Measurements from ENCODE around the gene MOK. TPM values are rescaled to one million over a fixed set of nuclear protein-coding genes. Genes with fewer than 3 reads are reported as not detected.
"Not testable (repeated sequence)": the region's sequence is repeated elsewhere in the genome, so short reads cannot be mapped to it uniquely, and the experiment has no call there.

Gene MOK
- total RNA-seq, 1 experiment from 2014 or later = 2.8 TPM

GRCh38 chr14:102246071-102246470, 58.9 kb downstream of the MOK start:
- Histone ChIP-seq H2AFZ (ENCODE audit: low read length) (no peak overlapping the region), H3K27ac (ENCODE audit: insufficient read length, low read depth, low read length) (no peak overlapping the region), H2AK5ac (ENCODE audit: insufficient read length, low read length) (no peak overlapping the region), H4K91ac (ENCODE audit: insufficient read length, low read depth, low read length) (no peak overlapping the region), H2BK5ac (ENCODE audit: insufficient read length, low read length) (no peak overlapping the region), H3K4me1 (ENCODE audit: insufficient read depth, low read length) (peaks cover 4% of the 10 kb centered on the region; the same call in 1 of the 2 replicates), H3K9ac (ENCODE audit: extremely low read depth, insufficient read length, low read length) (no peak overlapping the region), H3K4ac (ENCODE audit: low read depth, low read length) (no peak overlapping the region), H3K79me2 (ENCODE audit: insufficient read depth, low read length) (no peaks in the 10 kb centered on the region), H2BK20ac (ENCODE audit: low read depth, low read length, poor library complexity, severe bottlenecking) (no peak overlapping the region), H3K23me2 (ENCODE audit: insufficient read length, low read depth, low read length, poor library complexity, severe bottlenecking) (no peaks in the 10 kb centered on the region), H3K56ac (ENCODE audit: insufficient read length, low read depth, low read length) (no peak overlapping the region), H4K8ac (replicated peaks; ENCODE audit: insufficient read length, low read depth, low read length) (no peak overlapping the region), H4K5ac (ENCODE audit: insufficient read length, low read depth, low read length) (no peak overlapping the region), H4K20me1 (ENCODE audit: control insufficient read depth, insufficient read depth, insufficient read length) (no peaks in the 10 kb centered on the region), H3K9me3 (ENCODE audit: control insufficient read depth, low read depth, low read length) (no peaks in the 10 kb centered on the region), H3K4me2 (ENCODE audit: insufficient read depth, insufficient read length, low read length) (no peak overlapping the region), H3K79me1 (ENCODE audit: insufficient read depth, low read depth, low read length, poor library complexity, severe bottlenecking) (no peaks in the 10 kb centered on the region), H3K18ac (ENCODE audit: insufficient read length, low read depth, low read length) (no peak overlapping the region), H3T11ph (ENCODE audit: low read length) (no peak overlapping the region), H3K23ac (ENCODE audit: insufficient read length, low read depth, low read length) (no peak overlapping the region), H2BK15ac (ENCODE audit: low read depth, low read length) (no peak overlapping the region), H3K14ac (ENCODE audit: insufficient read depth, low read length) (no peak overlapping the region), H2BK12ac (ENCODE audit: insufficient read length, low read depth, low read length) (no peak overlapping the region), H3K27me3 (ENCODE audit: insufficient read depth, low read length) (peaks cover 3% of the 10 kb centered on the region; the same call in 1 of the 2 replicates), H2BK120ac (ENCODE audit: low read depth, low read length, poor library complexity, severe bottlenecking) (no peak overlapping the region)
- H3K27me3 Mint-ChIP-seq (ENCODE audit: low read depth) = peaks cover 10% of the 10 kb centered on the region
- H3K36me3 Mint-ChIP-seq (ENCODE audit: insufficient read depth in 1 of 3, low read depth in 3 of 3) = no peaks in the 10 kb centered on the region
- TF ChIP-seq CTCF (conservative IDR thresholded peaks at IDR 0.05) = no peak
- 100% methylated on average over 1 of the region's 9 CpGs for WGBS (ENCODE audit: extremely low coverage, insufficient read length, low lambda C conversion rate)
- no peaks in the 10 kb centered on the region for H3K9me3 Mint-ChIP-seq
- no peak overlapping the region for H3K4me3 Mint-ChIP-seq
- H3K4me1 Mint-ChIP-seq = peaks cover 5 to 7% of the 10 kb centered on the region in 2 experiments
- H3K27ac Mint-ChIP-seq = no peak overlapping the region
- no peak for DNase-seq

GRCh38 chr14:102243795-102244194, 61.2 kb downstream of the MOK start:
- not testable (repeated sequence) for H2BK12ac ChIP-seq (ENCODE audit: insufficient read length, low read depth, low read length); H3T11ph ChIP-seq (ENCODE audit: low read length); H3K27me3 ChIP-seq (ENCODE audit: insufficient read depth, low read length); H3K27ac Mint-ChIP-seq; H3K79me2 ChIP-seq (ENCODE audit: insufficient read depth, low read length); H3K18ac ChIP-seq (ENCODE audit: insufficient read length, low read depth, low read length); H3K9me3 Mint-ChIP-seq; H2BK15ac ChIP-seq (ENCODE audit: low read depth, low read length); H3K4me1 Mint-ChIP-seq; H4K20me1 ChIP-seq (ENCODE audit: control insufficient read depth, insufficient read depth, insufficient read length); H4K8ac ChIP-seq (replicated peaks; ENCODE audit: insufficient read length, low read depth, low read length); H3K56ac ChIP-seq (ENCODE audit: insufficient read length, low read depth, low read length); H4K5ac ChIP-seq (ENCODE audit: insufficient read length, low read depth, low read length); H4K91ac ChIP-seq (ENCODE audit: insufficient read length, low read depth, low read length); H3K4ac ChIP-seq (ENCODE audit: low read depth, low read length); DNase-seq; H2BK20ac ChIP-seq (ENCODE audit: low read depth, low read length, poor library complexity, severe bottlenecking); H3K27me3 Mint-ChIP-seq (ENCODE audit: low read depth); H3K36me3 Mint-ChIP-seq (ENCODE audit: insufficient read depth in 1 of 3, low read depth in 3 of 3); H3K4me3 Mint-ChIP-seq; H2BK5ac ChIP-seq (ENCODE audit: insufficient read length, low read length); H3K79me1 ChIP-seq (ENCODE audit: insufficient read depth, low read depth, low read length, poor library complexity, severe bottlenecking); H3K23ac ChIP-seq (ENCODE audit: insufficient read length, low read depth, low read length); H3K23me2 ChIP-seq (ENCODE audit: insufficient read length, low read depth, low read length, poor library complexity, severe bottlenecking); H3K9ac ChIP-seq (ENCODE audit: extremely low read depth, insufficient read length, low read length); H2BK120ac ChIP-seq (ENCODE audit: low read depth, low read length, poor library complexity, severe bottlenecking); H2AFZ ChIP-seq (ENCODE audit: low read length); H3K27ac ChIP-seq (ENCODE audit: insufficient read length, low read depth, low read length); H3K4me1 ChIP-seq (ENCODE audit: insufficient read depth, low read length); H3K14ac ChIP-seq (ENCODE audit: insufficient read depth, low read length); H3K9me3 ChIP-seq (ENCODE audit: control insufficient read depth, low read depth, low read length); H3K4me2 ChIP-seq (ENCODE audit: insufficient read depth, insufficient read length, low read length); H2AK5ac ChIP-seq (ENCODE audit: insufficient read length, low read length)
- no CpG with 5 or more reads among the region's 4 CpGs for WGBS (ENCODE audit: extremely low coverage, insufficient read length, low lambda C conversion rate)

All from H9 (cell line).